Activated naive CD8-positive, alpha-beta T cell treated with anti-CD3 and anti-CD28 coated beads for 36 hours (primary cell): ENCODE data around the gene TEX101. TPM values are rescaled to one million over a fixed set of nuclear protein-coding genes. Genes with fewer than 3 reads are reported as not detected.

ENCODE experiments used
- DNase-seq: peaks from one replicate; pipeline ENCODE4 v3.0.0; 2021
- H3K27ac Mint-ChIP-seq: one replicate; pipeline ENCODE4 v1.8.0; 2022; ENCODE audit warnings: mild to moderate bottlenecking, moderate library complexity, mixed read lengths
- H3K27me3 Mint-ChIP-seq: one replicate; pipeline ENCODE4 v1.8.0; 2022; ENCODE audit warnings: mild to moderate bottlenecking, mixed read lengths
- H3K36me3 Mint-ChIP-seq: one replicate; pipeline ENCODE4 v1.8.0; 2021; ENCODE audit warnings: mild to moderate bottlenecking, mixed read lengths
- H3K4me1 Mint-ChIP-seq: one replicate; pipeline ENCODE4 v1.8.0; 2021; ENCODE audit warnings: mixed read lengths
- H3K4me3 Mint-ChIP-seq: one replicate; pipeline ENCODE4 v1.8.0; 2022; ENCODE audit warnings: mild to moderate bottlenecking, moderate library complexity, mixed read lengths
- H3K9me3 Mint-ChIP-seq: one replicate; pipeline ENCODE4 v1.8.0; 2022; ENCODE audit warnings: mixed read lengths
- total RNA-seq, 2 experiments: library from RNA; stranded (reverse); gene quantifications; one replicate each; pipeline ENCODE4 v1.2.3, GENCODE V29; 2021

TEX101 gene
- total RNA-seq, 2 experiments from 2014 or later = not detected

DNA sequence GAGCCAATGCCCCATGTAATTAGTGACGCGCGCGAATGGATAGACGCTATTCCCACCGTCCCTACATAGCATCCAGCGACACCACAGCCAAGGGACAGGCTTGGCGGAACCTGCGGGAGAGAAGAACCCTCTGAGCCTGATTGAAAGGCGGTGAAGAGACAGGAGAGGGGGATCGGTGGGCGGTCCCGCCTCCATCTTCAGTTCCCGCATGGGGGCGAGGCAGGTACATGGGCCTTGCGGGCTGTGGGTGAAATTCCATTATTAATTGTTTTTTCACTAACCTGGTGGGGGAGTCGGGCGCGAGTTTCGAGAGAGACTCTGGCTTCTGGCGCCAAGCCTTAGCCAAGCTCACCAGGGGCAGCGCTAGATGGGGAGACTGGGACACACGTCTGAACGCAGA, 8.4 kb upstream of the TEX101 start:
- H3K4me3 Mint-ChIP-seq = no peak overlapping the region
- no peak overlapping the region for H3K27ac Mint-ChIP-seq
- H3K27me3 Mint-ChIP-seq = peaks cover 3% of the 10 kb centered on the region
- H3K4me1 Mint-ChIP-seq = no peaks in the 10 kb centered on the region
- no peaks in the 10 kb centered on the region for H3K9me3 Mint-ChIP-seq
- DNase-seq = no peak
- no peaks in the 10 kb centered on the region for H3K36me3 Mint-ChIP-seq

DNA sequence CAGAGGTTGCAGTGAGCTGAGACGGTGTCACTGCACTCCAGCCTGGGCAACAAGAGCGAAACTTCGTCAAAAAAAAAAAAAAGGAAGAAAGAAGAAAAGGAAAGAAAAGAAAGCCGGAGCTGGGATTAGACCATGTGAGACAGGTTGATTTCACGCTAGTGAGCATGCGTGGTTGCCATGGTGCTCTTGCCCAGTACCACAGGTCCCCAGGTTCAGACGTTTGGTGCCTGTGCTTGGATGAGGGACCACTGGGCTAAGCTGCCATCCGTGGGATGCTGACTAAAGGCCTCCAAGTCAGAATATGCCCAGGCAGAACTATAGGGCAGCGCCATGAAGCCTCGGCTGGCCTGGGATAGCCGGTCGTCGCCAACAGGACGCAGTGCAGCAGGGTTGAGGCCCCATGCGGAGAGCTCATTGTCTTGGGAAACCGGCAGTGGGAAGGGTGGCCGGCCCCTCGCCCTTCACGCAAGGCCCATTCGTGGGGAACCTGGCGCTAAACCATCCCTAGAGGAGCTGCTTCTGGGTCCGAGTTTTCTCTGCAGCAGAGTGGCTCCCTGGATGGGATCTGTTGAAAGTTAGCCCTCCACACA, 7.2 kb upstream of the TEX101 start:
- Mint-ChIP-seq H3K27me3 (peaks cover 3% of the 10 kb centered on the region), H3K9me3 (no peaks in the 10 kb centered on the region), H3K36me3 (no peaks in the 10 kb centered on the region), H3K4me1 (no peaks in the 10 kb centered on the region), H3K4me3 (no peak overlapping the region), H3K27ac (no peak overlapping the region)
- no peak for DNase-seq

DNA sequence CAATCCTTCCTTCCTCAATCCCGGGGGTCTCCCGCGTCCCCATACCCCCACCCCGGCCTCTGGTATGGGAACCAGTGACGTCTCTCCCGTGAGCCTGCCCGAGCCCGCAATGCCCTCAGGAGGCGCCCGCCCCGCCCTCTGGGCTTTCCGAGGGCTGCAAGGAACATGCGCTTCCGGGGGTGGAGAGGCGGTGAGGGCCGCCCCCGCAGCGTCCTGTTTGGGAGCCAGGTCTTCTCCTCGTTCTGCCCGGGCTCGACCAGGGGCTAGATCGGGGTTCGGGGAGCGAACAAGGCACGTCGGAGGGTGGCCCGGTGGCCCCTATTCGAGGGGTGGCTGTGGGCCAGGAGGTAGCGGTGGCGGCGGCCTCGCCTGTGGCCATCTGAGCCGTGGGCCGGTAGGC, 6.6 kb upstream of the TEX101 start:
- H3K4me1 Mint-ChIP-seq = no peaks in the 10 kb centered on the region
- peaks cover 1% of the 10 kb centered on the region for H3K27me3 Mint-ChIP-seq
- no peak overlapping the region for H3K4me3 Mint-ChIP-seq
- H3K36me3 Mint-ChIP-seq = no peaks in the 10 kb centered on the region
- no peaks in the 10 kb centered on the region for H3K9me3 Mint-ChIP-seq
- DNase-seq = no peak
- H3K27ac Mint-ChIP-seq = no peak overlapping the region

DNA sequence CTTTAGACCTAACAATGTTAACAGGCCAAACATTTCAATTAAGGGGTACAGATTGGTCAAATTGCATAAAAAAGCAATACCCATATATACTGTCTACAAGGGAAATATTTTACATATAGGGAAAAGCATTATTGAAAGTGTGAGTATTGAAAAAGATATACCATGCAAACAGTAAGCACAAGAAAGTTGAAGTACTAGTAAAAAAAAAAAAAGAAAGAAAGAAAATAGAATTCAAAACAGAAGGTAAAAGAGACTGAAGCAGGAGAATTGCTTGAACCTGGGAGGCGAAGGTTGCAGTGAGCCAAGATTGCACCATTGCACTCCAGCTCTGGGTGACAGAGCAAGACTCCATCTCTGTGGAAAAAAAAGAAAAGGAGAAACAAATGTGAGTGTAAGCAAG, 5.3 kb upstream of the TEX101 start:
- Mint-ChIP-seq H3K4me1 (no peaks in the 10 kb centered on the region), H3K36me3 (no peaks in the 10 kb centered on the region), H3K9me3 (no peaks in the 10 kb centered on the region), H3K27ac (no peak overlapping the region), H3K4me3 (no peak overlapping the region), H3K27me3 (no peaks in the 10 kb centered on the region)
- DNase-seq = no peak

DNA sequence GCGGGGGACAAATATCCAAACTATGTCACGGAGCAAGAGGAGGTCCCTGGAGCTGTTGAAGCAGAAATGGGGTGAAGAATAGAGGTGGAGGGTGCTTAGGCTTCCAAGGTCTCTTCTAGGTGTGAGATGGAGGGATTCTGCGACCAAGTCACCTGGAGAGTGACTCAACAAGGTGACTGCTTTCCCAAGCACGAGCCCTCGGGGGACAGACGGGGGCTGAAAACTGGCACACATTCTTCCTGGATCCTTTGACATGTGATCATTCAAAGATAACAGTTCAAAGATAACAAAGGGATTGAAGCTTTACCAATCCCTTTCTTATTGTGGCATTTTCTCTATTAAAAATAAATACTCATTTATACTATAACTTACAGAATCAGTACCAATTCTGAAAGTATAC, 2.2 kb upstream of the TEX101 start:
- H3K27me3 Mint-ChIP-seq = no peaks in the 10 kb centered on the region
- no peak for DNase-seq
- H3K36me3 Mint-ChIP-seq = no peaks in the 10 kb centered on the region
- no peak overlapping the region for H3K4me3 Mint-ChIP-seq
- H3K27ac Mint-ChIP-seq = no peak overlapping the region
- no peaks in the 10 kb centered on the region for H3K9me3 Mint-ChIP-seq
- no peaks in the 10 kb centered on the region for H3K4me1 Mint-ChIP-seq

DNA sequence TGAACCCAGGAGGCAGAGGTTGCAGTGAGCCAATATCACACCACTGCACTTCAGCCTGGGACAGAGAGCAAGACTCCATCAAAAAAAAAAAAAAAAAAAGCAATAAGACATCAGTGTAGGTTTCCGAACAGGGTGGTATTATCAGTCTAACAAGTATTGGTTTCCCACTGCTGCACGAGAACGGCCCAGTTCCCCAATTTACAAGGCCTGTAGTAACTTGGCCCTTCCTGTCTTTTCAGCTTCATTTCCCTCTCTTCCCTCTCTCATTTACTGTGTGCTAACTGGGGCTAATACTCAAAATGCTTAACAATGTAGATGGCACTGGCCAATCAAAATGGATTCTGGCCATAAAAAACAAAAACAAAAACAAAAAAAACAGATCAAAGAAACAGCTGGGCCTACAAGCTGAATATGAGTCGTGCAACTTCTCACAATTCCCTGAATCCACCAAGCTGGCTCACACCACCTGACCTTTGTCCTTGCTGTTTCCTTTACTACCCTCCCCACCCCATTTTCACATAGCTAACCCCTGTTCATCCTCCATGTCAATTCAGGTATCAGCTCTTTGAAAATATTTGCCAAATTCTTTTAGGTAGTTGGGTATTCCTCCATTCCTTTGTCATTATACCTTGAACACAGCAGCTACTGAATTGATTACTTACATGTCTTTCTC, 2.4 kb downstream of the TEX101 start:
- no peak for DNase-seq
- Mint-ChIP-seq H3K27ac (no peak overlapping the region), H3K36me3 (no peaks in the 10 kb centered on the region), H3K4me3 (no peak overlapping the region), H3K9me3 (no peaks in the 10 kb centered on the region), H3K4me1 (no peaks in the 10 kb centered on the region), H3K27me3 (peaks cover 5% of the 10 kb centered on the region)

DNA sequence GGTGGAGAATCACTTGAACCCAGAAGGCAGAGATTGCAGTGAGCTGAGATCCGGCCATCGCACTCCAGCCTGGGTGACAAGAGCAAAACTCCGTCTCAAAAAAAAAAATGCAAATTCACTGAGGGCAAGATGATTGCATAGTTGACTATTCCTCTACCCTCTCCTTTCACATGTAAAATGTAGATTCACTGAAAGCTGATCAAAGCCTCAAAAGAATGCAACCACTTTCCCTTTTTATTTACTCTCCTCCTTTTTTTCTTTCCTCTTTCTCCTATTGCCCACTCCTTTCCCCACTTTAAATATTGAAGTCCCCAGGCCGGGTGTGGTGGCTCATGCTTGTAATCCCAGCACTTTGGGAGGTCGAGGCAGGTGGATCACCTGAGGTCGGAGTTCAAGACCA, 6.3 kb downstream of the TEX101 start:
- H3K4me1 Mint-ChIP-seq = no peaks in the 10 kb centered on the region
- DNase-seq = no peak
- H3K27ac Mint-ChIP-seq = no peak overlapping the region
- no peaks in the 10 kb centered on the region for H3K36me3 Mint-ChIP-seq
- no peaks in the 10 kb centered on the region for H3K9me3 Mint-ChIP-seq
- H3K4me3 Mint-ChIP-seq = no peak overlapping the region
- peaks cover 5% of the 10 kb centered on the region for H3K27me3 Mint-ChIP-seq

DNA sequence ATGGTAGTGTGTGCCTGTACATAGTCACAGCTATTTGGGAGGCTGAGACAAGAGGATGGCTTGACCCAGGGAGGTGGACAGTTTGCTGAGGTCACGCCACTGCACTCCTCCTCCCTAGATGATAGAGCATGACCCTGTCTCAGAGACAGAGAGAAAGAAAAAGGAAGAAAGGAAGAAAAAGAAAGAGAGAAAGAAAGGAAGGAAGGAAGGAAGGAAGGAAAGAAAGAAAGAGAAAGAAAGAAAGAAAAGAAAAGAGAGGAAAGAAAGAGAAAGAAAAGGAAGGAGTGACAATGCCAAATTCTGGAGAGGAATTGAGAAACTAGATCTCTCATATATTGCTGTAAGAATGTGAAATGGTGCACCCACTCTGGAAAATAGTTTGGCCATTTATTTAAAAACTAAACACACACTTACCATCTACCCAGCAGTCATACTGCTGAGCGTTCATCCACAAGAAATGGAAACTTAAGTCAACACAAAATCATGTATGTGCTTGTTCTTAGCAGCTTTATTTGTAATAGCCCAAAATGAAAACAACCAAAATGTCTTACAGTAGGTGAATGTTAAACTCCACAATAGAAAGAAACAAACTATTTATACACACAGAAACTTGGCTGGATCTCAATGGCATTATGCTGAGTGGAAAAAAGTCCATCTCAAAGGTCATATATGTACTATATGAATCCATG, 7.5 kb downstream of the TEX101 start:
- Mint-ChIP-seq H3K27me3 (peaks cover 5% of the 10 kb centered on the region), H3K27ac (no peak overlapping the region), H3K9me3 (no peaks in the 10 kb centered on the region)

DNA sequence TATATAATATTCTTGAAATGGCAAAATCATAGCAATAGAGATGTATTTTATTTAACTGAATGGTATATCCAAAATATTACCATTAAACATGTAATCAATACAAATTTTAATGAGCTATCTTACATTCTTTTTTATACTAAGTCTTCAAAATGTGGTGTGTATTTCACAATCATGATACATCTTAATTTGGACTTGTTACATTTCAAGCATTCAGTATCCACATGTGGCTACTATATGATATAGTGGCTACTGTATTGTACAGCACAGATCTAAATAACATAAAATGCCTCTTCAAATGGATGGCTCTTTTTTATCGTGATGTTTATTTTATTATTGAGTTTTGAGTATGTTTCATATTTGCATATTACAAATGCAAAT, 8.0 kb downstream of the TEX101 start:
- Mint-ChIP-seq H3K27me3 (peaks cover 5% of the 10 kb centered on the region), H3K27ac (no peak overlapping the region), H3K36me3 (no peaks in the 10 kb centered on the region), H3K4me3 (no peak overlapping the region), H3K9me3 (no peaks in the 10 kb centered on the region), H3K4me1 (no peaks in the 10 kb centered on the region)
- no peak for DNase-seq

More for the DNA sequence above, 7.5 kb downstream of the TEX101 start:
- H3K4me1 Mint-ChIP-seq = no peaks in the 10 kb centered on the region
- no peaks in the 10 kb centered on the region for H3K36me3 Mint-ChIP-seq
- DNase-seq = no peak
- H3K4me3 Mint-ChIP-seq = no peak overlapping the region

DNA sequence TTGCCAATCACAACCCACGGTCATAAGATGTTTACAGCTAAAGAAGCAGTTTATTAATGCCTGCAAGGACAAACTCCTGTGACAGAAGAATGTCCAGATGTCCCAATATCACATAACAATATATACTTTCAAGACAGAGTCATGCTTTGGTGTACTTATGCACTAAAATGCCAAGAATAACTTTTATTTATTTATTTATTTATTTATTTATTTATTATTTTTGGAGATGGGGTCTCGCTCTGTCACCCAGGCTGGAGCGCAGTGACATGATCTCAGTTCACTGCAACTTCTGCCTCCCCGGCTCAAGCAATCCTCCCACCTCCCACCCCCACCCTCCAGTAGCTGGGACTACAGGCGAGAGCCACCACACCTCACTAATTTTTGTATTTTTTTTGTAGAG, 9.1 kb downstream of the TEX101 start:
- no peaks in the 10 kb centered on the region for H3K36me3 Mint-ChIP-seq
- H3K4me1 Mint-ChIP-seq = no peaks in the 10 kb centered on the region
- no peaks in the 10 kb centered on the region for H3K9me3 Mint-ChIP-seq
- H3K27me3 Mint-ChIP-seq = peaks cover 5% of the 10 kb centered on the region
- H3K27ac Mint-ChIP-seq = no peak overlapping the region
- DNase-seq = no peak
- no peak overlapping the region for H3K4me3 Mint-ChIP-seq

DNA sequence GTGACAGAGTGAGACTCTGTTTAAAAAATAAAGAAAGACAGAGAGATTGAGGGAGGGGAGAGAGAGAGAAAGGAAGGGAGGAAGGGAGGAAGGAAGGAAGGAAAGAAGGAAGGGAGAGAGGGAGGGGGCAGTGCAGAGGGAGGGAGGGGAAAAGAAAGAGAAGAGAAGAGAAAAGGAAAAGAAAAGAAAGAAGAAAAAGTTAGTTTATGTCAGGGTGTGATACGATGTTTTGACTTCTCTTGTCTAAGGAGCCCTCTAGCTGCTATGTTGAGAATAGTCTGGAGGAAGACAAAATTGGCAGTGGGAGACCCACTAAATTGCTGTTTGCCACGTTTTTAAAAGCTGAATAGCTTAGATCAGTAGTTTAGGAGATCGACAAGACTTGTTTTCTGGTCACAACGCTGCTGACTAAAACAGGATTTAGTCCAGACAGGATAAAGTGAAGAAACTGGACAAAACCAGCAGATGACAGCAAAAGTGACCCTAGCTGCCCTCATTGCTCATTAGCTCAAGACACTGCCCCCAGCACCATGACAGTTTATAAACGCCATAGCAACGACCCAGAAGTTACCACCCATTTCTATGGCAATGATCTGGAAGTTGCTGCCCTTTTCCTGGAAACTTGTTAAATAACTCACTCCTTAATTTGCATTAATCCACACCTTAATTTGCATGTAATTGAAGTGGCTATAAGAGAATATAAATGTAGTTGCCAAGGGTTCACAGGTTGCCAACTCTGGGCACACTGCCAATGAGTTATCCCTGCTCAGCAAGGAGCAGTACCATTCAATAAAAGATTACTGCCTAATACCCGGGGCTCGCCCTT, 11.1 kb downstream of the TEX101 start:
- Mint-ChIP-seq H3K4me1 (peaks cover 2% of the 10 kb centered on the region), H3K9me3 (no peaks in the 10 kb centered on the region), H3K27ac (no peak overlapping the region), H3K27me3 (peaks cover 5% of the 10 kb centered on the region), H3K4me3 (no peak overlapping the region), H3K36me3 (no peaks in the 10 kb centered on the region)
- no peak for DNase-seq

DNA sequence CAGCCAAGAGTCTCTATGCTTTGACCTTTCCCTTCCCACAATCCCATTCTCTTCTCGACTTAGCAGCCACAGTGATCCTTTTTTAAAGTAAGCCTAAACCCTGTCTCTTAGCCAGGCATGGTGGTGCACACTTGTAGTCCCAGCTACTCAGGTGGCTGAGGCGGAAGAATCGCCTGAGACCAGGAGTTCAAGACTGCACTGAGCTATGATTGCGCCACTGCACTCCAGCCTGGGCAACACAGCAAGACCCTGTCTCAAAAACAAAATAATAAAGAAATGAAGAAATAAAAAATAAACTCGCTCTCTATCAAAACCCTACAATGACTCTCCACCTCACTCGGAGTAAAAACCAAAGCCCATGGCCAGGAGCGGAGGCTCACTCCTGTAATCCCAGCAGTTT, 14.7 kb downstream of the TEX101 start:
- H3K27ac Mint-ChIP-seq = no peak overlapping the region
- no peak for DNase-seq
- H3K36me3 Mint-ChIP-seq = no peaks in the 10 kb centered on the region
- H3K4me3 Mint-ChIP-seq = no peak overlapping the region
- no peaks in the 10 kb centered on the region for H3K9me3 Mint-ChIP-seq
- no peaks in the 10 kb centered on the region for H3K27me3 Mint-ChIP-seq
- peaks cover 8% of the 10 kb centered on the region for H3K4me1 Mint-ChIP-seq

DNA sequence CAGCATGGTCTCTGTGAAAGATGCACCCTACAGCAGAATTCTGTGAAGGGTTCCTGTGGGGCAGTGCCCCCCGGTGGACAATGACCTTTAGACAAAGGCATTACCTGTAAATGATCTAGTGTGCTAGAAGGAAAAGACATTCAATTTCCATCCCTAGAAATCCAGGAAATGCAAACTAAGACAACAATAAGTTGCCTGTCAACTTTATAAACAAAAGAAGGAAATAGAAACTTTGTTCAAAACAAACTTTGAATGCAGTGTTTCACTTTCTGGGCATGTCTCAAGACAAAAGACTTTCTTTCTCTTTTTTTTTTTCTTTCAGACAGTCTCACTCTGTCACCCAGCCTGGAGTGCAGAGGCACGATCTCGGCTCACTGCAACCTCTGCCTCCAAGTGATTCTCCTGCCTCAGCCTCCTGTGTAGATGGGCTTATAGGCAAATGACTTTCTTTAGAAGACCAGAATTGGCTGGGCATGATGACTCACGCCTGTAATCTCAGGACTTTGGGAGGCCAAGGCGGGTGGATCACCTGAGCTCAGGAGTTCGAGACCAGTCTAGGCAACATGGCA, 15.5 kb downstream of the TEX101 start:
- H3K4me1 Mint-ChIP-seq = peaks cover 8% of the 10 kb centered on the region
- no peaks in the 10 kb centered on the region for H3K9me3 Mint-ChIP-seq
- H3K4me3 Mint-ChIP-seq = no peak overlapping the region
- H3K36me3 Mint-ChIP-seq = no peaks in the 10 kb centered on the region
- H3K27ac Mint-ChIP-seq = no peak overlapping the region
- no peaks in the 10 kb centered on the region for H3K27me3 Mint-ChIP-seq
- no peak for DNase-seq

DNA sequence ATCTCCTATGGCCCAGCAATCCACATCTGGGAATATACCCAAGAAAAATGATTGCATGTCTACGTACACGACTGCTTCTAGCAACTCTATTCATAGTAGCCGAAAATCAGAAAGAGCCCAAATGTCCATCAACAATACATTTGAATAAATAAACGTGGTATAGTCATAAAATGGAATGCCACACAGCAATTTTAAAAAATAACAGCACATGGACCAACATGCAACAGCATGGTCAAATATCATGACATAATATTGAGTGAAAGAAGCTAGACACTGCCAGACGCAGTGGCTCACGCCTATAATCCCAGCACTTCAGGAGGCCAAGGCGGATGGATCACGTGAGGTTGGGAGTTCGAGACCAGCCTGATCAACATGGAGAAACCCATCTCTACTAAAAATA, 16.3 kb downstream of the TEX101 start:
- peaks cover 11% of the 10 kb centered on the region for H3K4me1 Mint-ChIP-seq
- H3K27me3 Mint-ChIP-seq = no peaks in the 10 kb centered on the region
- H3K4me3 Mint-ChIP-seq = no peak overlapping the region

DNA sequence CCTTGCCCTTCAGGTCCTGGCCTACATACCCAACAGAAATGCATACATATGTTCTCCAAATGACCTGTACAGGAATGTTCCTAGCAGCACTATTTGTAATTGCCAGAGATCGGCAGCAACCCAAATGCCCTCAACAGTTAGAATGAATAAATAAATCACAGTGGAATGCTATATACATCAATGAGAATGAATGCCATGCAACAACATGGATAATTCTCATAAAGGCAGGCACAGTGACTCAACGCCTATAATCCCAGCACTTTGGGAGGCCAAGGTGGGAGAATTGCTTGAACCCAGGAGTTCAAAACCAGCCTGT, 18.6 kb downstream of the TEX101 start:
- no peak overlapping the region for H3K27ac Mint-ChIP-seq
- no peak overlapping the region for H3K4me3 Mint-ChIP-seq
- H3K27me3 Mint-ChIP-seq = no peaks in the 10 kb centered on the region
- H3K9me3 Mint-ChIP-seq = peaks cover 1% of the 10 kb centered on the region
- no peak for DNase-seq
- no peaks in the 10 kb centered on the region for H3K36me3 Mint-ChIP-seq
- peaks cover 18% of the 10 kb centered on the region for H3K4me1 Mint-ChIP-seq

More for the DNA sequence above, 16.3 kb downstream of the TEX101 start:
- H3K9me3 Mint-ChIP-seq = no peaks in the 10 kb centered on the region
- H3K36me3 Mint-ChIP-seq = no peaks in the 10 kb centered on the region
- H3K27ac Mint-ChIP-seq = no peak overlapping the region
- no peak for DNase-seq
